HEK293 (cell line): ENCODE results near the gene EML1.

ENCODE experiments used
- CTCF ChIA-PET: fragments of 350-600 bp; formaldehyde crosslinking; extraction: SDS; loops from one replicate; lab custom pipeline; 2021; ENCODE audit warnings: antibody characterized with exemption; lab: Yijun Ruan, JAX
- POLR2A ChIA-PET: fragments of 300-600 bp; formaldehyde crosslinking; extraction: SDS; loops from one replicate; lab custom pipeline; 2020; ENCODE audit warnings: antibody characterized with exemption, inconsistent platforms; lab: Yijun Ruan, JAX
- H3K27ac ChIP-seq: fragments of 200-500 bp; sonication (Bioruptor generic); 2 replicates; pipeline ENCODE4 v1.5.1; 2014; ENCODE audit warnings: low read depth, low read length, control low read depth, inconsistent platforms; ENCODE audit errors: extremely low read depth
- H3K36me3 ChIP-seq, 2 experiments: fragments of 200-500 bp in 1 of 2; sonication (Bioruptor generic) in 1 of 2; 1 replicate in 1 of 2; 2 replicates in 1 of 2; pipeline ENCODE4 v1.5.1; 2014 to 2017; ENCODE audit warnings: inconsistent platforms in 2 of 2, low read length in 2 of 2; ENCODE audit not compliant: control insufficient read depth in 2 of 2, insufficient read depth in 1 of 2
- H3K4me1 ChIP-seq: fragments of 200-500 bp; sonication (Bioruptor generic); 2 replicates; pipeline ENCODE4 v1.5.1; 2014; ENCODE audit warnings: mild to moderate bottlenecking, low read length, inconsistent platforms; ENCODE audit not compliant: control insufficient read depth, insufficient read depth
- H3K4me3 ChIP-seq: 2 replicates; pipeline ENCODE4 v1.5.1; 2011; ENCODE audit warnings: low read depth, mild to moderate bottlenecking, control low read depth, low read length, moderate library complexity
- H3K9me3 ChIP-seq: fragments of 200-500 bp; sonication (Bioruptor generic); 2 replicates; pipeline ENCODE4 v1.5.1; 2014; ENCODE audit warnings: low read depth, low read length, inconsistent platforms; ENCODE audit not compliant: control insufficient read depth, insufficient read depth
- PRDM1 ChIP-seq: fragments of 450-650 bp; formaldehyde crosslinking; IDR thresholded peaks from 2 replicates; pipeline ENCODE4; 2016; ENCODE audit warnings: missing biosample characterization, missing genetic modification characterization
- ZBTB48 ChIP-seq: fragments of 450-650 bp; formaldehyde crosslinking; IDR thresholded peaks from 2 replicates; pipeline ENCODE4 v1.5.1; 2016; ENCODE audit warnings: missing biosample characterization, missing genetic modification characterization
- ZNF157 ChIP-seq: fragments of 450-650 bp; formaldehyde crosslinking; IDR thresholded peaks from 2 replicates; pipeline ENCODE4 v1.5.1; 2016; ENCODE audit warnings: missing biosample characterization, missing genetic modification characterization
- ZNF169 ChIP-seq: fragments of 450-650 bp; formaldehyde crosslinking; IDR thresholded peaks from 2 replicates; pipeline ENCODE4 v1.5.1; 2016; ENCODE audit warnings: missing biosample characterization, missing genetic modification characterization
- ZNF214 ChIP-seq: fragments of 450-650 bp; formaldehyde crosslinking; IDR thresholded peaks from 2 replicates; pipeline ENCODE4 v1.5.1; 2017; ENCODE audit warnings: missing biosample characterization, mild to moderate bottlenecking, missing genetic modification characterization, borderline replicate concordance
- ZNF248 ChIP-seq: fragments of 450-650 bp; formaldehyde crosslinking; IDR thresholded peaks from 2 replicates; pipeline ENCODE4 v1.5.1; 2017; ENCODE audit warnings: missing biosample characterization, missing genetic modification characterization
- ZNF274 ChIP-seq, 2 experiments: fragments of 200-500 bp in 1 of 2; fragments of 450-650 bp in 1 of 2; sonication (Bioruptor generic) in 1 of 2; formaldehyde crosslinking in 1 of 2; IDR thresholded peaks; 2 replicates each; pipeline versions ENCODE4 v1.5.1 to v1.6.1; 2014 to 2016; ENCODE audit warnings: borderline replicate concordance in 1 of 2, inconsistent platforms in 1 of 2, low read length in 1 of 2, missing biosample characterization in 1 of 2, missing genetic modification characterization in 1 of 2
- ZNF324 ChIP-seq: fragments of 450-650 bp; formaldehyde crosslinking; IDR thresholded peaks from 2 replicates; pipeline ENCODE4 v1.5.1; 2016; ENCODE audit warnings: missing biosample characterization, missing genetic modification characterization
- ZNF394 ChIP-seq: fragments of 450-650 bp; formaldehyde crosslinking; IDR thresholded peaks from 2 replicates; pipeline ENCODE4 v1.5.1; 2016; ENCODE audit warnings: missing biosample characterization, missing genetic modification characterization, mild to moderate bottlenecking, moderate library complexity, borderline replicate concordance
- ZNF404 ChIP-seq: fragments of 450-650 bp; formaldehyde crosslinking; IDR thresholded peaks from 2 replicates; pipeline ENCODE4 v1.5.1; 2017; ENCODE audit warnings: missing biosample characterization, missing genetic modification characterization
- ZNF473 ChIP-seq: fragments of 450-650 bp; formaldehyde crosslinking; IDR thresholded peaks from 2 replicates; pipeline ENCODE4 v1.5.1; 2017; ENCODE audit warnings: missing biosample characterization, missing genetic modification characterization
- ZNF549 ChIP-seq: fragments of 450-650 bp; IDR thresholded peaks from 2 replicates; pipeline ENCODE4 v1.5.1; 2018; ENCODE audit warnings: missing biosample characterization, missing genetic modification characterization, mild to moderate bottlenecking, inconsistent platforms, moderate library complexity
- ZNF555 ChIP-seq: fragments of 450-650 bp; formaldehyde crosslinking; conservative IDR thresholded peaks from 2 replicates; pipeline ENCODE4 v1.5.1; 2017; ENCODE audit warnings: missing biosample characterization, mild to moderate bottlenecking, missing genetic modification characterization, inconsistent platforms
- ZNF558 ChIP-seq: fragments of 450-650 bp; formaldehyde crosslinking; IDR thresholded peaks from 2 replicates; pipeline ENCODE4 v1.5.1; 2016; ENCODE audit warnings: missing biosample characterization, missing genetic modification characterization
- ZNF560 ChIP-seq: fragments of 450-650 bp; formaldehyde crosslinking; IDR thresholded peaks from 2 replicates; pipeline ENCODE4 v1.5.1; 2017; ENCODE audit warnings: missing biosample characterization, missing genetic modification characterization, borderline replicate concordance
- ZNF596 ChIP-seq: fragments of 450-650 bp; IDR thresholded peaks from 2 replicates; pipeline ENCODE4 v1.5.0; 2018; ENCODE audit warnings: missing biosample characterization, mild to moderate bottlenecking, missing genetic modification characterization, moderate library complexity
- ZNF768 ChIP-seq: fragments of 450-650 bp; formaldehyde crosslinking; IDR thresholded peaks from 2 replicates; pipeline ENCODE4 v1.5.1; 2018; ENCODE audit warnings: missing biosample characterization, mild to moderate bottlenecking, missing genetic modification characterization
- ZNF843 ChIP-seq: fragments of 450-650 bp; formaldehyde crosslinking; IDR thresholded peaks from 2 replicates; pipeline ENCODE4 v1.5.1; 2016; ENCODE audit warnings: missing biosample characterization, missing genetic modification characterization
- ZSCAN16 ChIP-seq: fragments of 450-650 bp; formaldehyde crosslinking; IDR thresholded peaks from 2 replicates; pipeline ENCODE4 v1.5.1; 2016; ENCODE audit warnings: missing biosample characterization, missing genetic modification characterization
- TF ChIP-seq, protein P1 (sequence below): fragments of 450-650 bp; formaldehyde crosslinking; IDR thresholded peaks from 2 replicates; pipeline ENCODE4 v1.5.1; 2016; ENCODE audit warnings: missing biosample characterization, missing genetic modification characterization
- TF ChIP-seq, protein P2 (sequence below): fragments of 450-650 bp; IDR thresholded peaks from 2 replicates; pipeline ENCODE4 v1.5.1; 2018; ENCODE audit warnings: missing biosample characterization, mild to moderate bottlenecking, missing genetic modification characterization
- TF ChIP-seq, protein P3 (sequence below): fragments of 450-650 bp; formaldehyde crosslinking; IDR thresholded peaks from 2 replicates; pipeline ENCODE4 v1.5.1; 2016; ENCODE audit warnings: missing biosample characterization, missing genetic modification characterization
- TF ChIP-seq, protein P4 (sequence below): fragments of 450-650 bp; formaldehyde crosslinking; IDR thresholded peaks from 2 replicates; pipeline ENCODE4 v1.5.1; 2017; ENCODE audit warnings: missing biosample characterization, missing genetic modification characterization
- TF ChIP-seq, protein P5 (sequence below): fragments of 450-650 bp; formaldehyde crosslinking; IDR thresholded peaks from 2 replicates; pipeline ENCODE4 v1.5.1; 2016; ENCODE audit warnings: missing biosample characterization, missing genetic modification characterization, low read depth

Gene EML1

DNA sequence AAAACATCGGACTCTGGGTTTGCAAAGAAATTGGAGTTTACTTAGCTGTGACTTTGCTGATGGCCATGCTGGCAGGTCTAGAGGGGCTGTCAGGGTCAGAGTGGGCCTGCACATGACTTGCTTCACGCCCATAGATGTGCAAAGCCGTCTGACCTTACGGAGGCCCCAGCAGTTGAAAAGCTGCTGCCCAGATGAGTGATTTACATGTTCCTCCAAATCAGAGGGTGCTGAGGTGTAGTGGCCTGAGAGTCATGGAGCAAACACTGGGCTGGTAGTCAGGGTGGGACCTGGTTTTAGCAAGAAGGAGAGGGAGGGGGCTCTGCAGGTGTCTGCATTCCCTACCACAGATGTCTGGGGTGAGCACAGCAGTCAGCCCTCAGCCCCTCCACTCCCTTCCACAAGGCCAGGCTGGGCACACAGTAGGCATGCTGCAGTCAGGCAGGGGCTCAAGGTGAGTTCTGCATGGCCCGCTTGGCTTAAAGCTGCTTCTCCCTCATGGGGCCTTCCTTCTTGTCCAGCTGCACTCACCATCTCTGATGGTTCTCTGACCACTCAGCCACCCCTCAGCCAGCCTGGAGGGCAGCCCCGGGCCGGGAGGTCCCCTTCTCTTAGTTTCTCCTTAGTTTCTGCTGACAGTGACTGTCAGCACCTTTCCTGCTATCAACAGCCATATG is 34.2 kb upstream of the EML1 start (continued):
- TF ChIP-seq, protein P1, sequence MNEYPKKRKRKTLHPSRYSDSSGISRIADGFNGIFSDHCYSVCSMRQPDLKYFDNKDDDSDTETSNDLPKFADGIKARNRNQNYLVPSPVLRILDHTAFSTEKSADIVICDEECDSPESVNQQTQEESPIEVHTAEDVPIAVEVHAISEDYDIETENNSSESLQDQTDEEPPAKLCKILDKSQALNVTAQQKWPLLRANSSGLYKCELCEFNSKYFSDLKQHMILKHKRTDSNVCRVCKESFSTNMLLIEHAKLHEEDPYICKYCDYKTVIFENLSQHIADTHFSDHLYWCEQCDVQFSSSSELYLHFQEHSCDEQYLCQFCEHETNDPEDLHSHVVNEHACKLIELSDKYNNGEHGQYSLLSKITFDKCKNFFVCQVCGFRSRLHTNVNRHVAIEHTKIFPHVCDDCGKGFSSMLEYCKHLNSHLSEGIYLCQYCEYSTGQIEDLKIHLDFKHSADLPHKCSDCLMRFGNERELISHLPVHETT (tag by site-specific recombination) = no peak
- TF ChIP-seq ZNF169 (tag by site-specific recombination) = no peak
- no peak for TF ChIP-seq ZNF555 (tag by site-specific recombination)
- no peak for TF ChIP-seq ZNF248 (tag by site-specific recombination)
- TF ChIP-seq, protein P2, sequence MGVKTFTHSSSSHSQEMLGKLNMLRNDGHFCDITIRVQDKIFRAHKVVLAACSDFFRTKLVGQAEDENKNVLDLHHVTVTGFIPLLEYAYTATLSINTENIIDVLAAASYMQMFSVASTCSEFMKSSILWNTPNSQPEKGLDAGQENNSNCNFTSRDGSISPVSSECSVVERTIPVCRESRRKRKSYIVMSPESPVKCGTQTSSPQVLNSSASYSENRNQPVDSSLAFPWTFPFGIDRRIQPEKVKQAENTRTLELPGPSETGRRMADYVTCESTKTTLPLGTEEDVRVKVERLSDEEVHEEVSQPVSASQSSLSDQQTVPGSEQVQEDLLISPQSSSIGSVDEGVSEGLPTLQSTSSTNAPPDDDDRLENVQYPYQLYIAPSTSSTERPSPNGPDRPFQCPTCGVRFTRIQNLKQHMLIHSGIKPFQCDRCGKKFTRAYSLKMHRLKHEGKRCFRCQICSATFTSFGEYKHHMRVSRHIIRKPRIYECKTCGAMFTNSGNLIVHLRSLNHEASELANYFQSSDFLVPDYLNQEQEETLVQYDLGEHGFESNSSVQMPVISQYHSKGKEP (tag by site-specific recombination) = no peak
- TF ChIP-seq ZNF404 (tag by site-specific recombination) = no peak
- no peak for TF ChIP-seq ZBTB48 (tag by site-specific recombination)
- no peak for TF ChIP-seq PRDM1 (tag by site-specific recombination)
- no peak for TF ChIP-seq ZNF394 (tag by site-specific recombination)

DNA sequence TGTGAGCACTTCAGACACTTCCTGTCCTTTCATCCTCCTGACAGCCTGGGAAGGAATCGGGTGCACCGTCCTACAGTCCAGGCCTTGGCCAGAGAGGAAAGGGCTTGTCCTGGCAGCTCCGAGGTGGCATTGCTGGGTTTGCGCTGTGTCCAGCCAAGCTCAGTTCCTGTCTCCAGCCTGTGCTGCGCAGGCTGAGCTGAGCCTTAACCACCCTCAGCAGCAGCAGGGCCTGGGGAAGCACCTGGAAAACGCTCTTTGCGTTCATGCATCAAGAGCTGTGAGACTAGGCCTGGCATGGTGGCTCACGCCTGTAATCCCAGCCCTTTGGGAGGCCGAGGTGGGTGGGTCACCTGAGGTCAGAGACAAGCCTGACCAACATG is 33.7 kb upstream of the EML1 start:
- ChIA-PET POLR2A (no interaction called here), CTCF (no interaction called here)
- Histone ChIP-seq H3K9me3 (no peaks in the 10 kb centered on the region), H3K36me3 (no peaks in the 10 kb centered on the region), H3K4me1 (no peaks in the 10 kb centered on the region), H3K27ac (no peak overlapping the region), H3K4me3 (no peak overlapping the region)
- TF ChIP-seq ZNF560 (tag by site-specific recombination) (no peak), ZNF549 (tag by site-specific recombination) (no peak), ZNF558 (tag by site-specific recombination) (no peak), ZNF324 (tag by site-specific recombination) (no peak), ZNF214 (tag by site-specific recombination) (no peak), ZNF473 (tag by site-specific recombination) (no peak), ZSCAN16 (tag by site-specific recombination) (no peak)
- TF ChIP-seq, protein P3, sequence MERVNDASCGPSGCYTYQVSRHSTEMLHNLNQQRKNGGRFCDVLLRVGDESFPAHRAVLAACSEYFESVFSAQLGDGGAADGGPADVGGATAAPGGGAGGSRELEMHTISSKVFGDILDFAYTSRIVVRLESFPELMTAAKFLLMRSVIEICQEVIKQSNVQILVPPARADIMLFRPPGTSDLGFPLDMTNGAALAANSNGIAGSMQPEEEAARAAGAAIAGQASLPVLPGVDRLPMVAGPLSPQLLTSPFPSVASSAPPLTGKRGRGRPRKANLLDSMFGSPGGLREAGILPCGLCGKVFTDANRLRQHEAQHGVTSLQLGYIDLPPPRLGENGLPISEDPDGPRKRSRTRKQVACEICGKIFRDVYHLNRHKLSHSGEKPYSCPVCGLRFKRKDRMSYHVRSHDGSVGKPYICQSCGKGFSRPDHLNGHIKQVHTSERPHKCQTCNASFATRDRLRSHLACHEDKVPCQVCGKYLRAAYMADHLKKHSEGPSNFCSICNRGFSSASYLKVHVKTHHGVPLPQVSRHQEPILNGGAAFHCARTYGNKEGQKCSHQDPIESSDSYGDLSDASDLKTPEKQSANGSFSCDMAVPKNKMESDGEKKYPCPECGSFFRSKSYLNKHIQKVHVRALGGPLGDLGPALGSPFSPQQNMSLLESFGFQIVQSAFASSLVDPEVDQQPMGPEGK = no peak

DNA sequence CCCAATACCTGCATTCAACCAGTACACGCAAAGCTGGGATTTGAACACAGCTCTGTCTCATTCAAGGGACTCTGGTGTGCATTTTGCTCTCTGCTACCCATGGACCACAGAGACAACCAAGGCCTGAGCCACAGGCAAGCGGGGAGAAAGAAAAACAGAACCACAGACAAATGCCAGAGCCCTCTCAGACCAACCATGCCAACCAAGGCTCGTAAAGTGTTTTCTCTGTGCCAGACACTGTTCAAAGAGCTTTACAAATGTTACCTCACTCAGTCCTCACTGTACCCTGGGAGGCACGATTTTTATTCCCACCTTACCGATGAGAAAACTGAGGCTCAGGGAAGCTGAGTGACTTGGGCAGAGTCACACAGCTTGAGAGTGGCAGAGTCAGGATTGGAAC is 32.4 kb upstream of the EML1 start:
- ChIA-PET POLR2A (no interaction called here), CTCF (interaction anchor here (0.8 kb wide), 1 partner anchor 15 kb away, joined by 3 read pairs; no protein-coding TSS in a partner anchor)
- H3K27ac ChIP-seq = no peak overlapping the region
- TF ChIP-seq ZNF157 (tag by site-specific recombination) (no peak), ZNF768 (tag by site-specific recombination) (0 out of 2 replicates have a peak, but pooled peaks have one; percentile 19), ZNF843 (no peak), ZNF274 (IDR thresholded peaks at IDR 0.05; ENCODE audit: low read length) (no peak), ZNF274 (tag by site-specific recombination; IDR thresholded peaks at IDR 0.05; ENCODE audit: borderline replicate concordance) (no peak), ZNF596 (tag by site-specific recombination) (no peak)
- TF ChIP-seq, protein P4, sequence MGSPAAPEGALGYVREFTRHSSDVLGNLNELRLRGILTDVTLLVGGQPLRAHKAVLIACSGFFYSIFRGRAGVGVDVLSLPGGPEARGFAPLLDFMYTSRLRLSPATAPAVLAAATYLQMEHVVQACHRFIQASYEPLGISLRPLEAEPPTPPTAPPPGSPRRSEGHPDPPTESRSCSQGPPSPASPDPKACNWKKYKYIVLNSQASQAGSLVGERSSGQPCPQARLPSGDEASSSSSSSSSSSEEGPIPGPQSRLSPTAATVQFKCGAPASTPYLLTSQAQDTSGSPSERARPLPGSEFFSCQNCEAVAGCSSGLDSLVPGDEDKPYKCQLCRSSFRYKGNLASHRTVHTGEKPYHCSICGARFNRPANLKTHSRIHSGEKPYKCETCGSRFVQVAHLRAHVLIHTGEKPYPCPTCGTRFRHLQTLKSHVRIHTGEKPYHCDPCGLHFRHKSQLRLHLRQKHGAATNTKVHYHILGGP = no peak
- TF ChIP-seq, protein P5, sequence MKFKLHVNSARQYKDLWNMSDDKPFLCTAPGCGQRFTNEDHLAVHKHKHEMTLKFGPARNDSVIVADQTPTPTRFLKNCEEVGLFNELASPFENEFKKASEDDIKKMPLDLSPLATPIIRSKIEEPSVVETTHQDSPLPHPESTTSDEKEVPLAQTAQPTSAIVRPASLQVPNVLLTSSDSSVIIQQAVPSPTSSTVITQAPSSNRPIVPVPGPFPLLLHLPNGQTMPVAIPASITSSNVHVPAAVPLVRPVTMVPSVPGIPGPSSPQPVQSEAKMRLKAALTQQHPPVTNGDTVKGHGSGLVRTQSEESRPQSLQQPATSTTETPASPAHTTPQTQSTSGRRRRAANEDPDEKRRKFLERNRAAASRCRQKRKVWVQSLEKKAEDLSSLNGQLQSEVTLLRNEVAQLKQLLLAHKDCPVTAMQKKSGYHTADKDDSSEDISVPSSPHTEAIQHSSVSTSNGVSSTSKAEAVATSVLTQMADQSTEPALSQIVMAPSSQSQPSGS (tag by site-specific recombination) = no peak
- no peaks in the 10 kb centered on the region for H3K4me1 ChIP-seq
- no peaks in the 10 kb centered on the region for H3K9me3 ChIP-seq
- no peaks in the 10 kb centered on the region for H3K36me3 ChIP-seq
- no peak overlapping the region for H3K4me3 ChIP-seq
